ENCODE measurements around the gene FBXO46. TPM values are rescaled to one million over a fixed set of nuclear protein-coding genes. Genes with fewer than 3 reads are reported as not detected.

The FBXO46 gene
- total RNA-seq, 1 experiment from 2014 or later = 40.1 TPM

- CTCF ChIA-PET = interaction anchor here (0.6 to 5.4 kb wide), 2 partner anchors 9 kb away, joined by 3 to 175 read pairs; partner anchors contain the start of gene SIX5
- no peak overlapping the region for H3K4me3 Mint-ChIP-seq
Measured at GRCh38 chr19:45778010-45778661, 47.4 kb upstream of the FBXO46 start.

More at GRCh38 chr19:45778010-45778661, 47.4 kb upstream of the FBXO46 start:
- Mint-ChIP-seq H3K36me3 (peaks cover 18% of the 10 kb centered on the region), H3K27ac (no peak overlapping the region), H3K4me1 (peaks cover 25% of the 10 kb centered on the region), H3K27me3 (ENCODE audit: low read depth) (peaks cover 29% of the 10 kb centered on the region), H3K9me3 (no peaks in the 10 kb centered on the region)
- POLR2A ChIA-PET = interaction anchor here (0.9 to 5.4 kb wide), 2 partner anchors 8 kb away, joined by 4 to 70 read pairs; partner anchors contain the start of gene SIX5
- ATAC-seq = no peak
- TF ChIP-seq GABPB1 (CRISPR knock-in tag; IDR thresholded peaks at IDR 0.05) (no peak), SMAD3 (CRISPR knock-in tag; IDR thresholded peaks at IDR 0.05; ENCODE audit: borderline replicate concordance) (no peak), TEAD1 (CRISPR knock-in tag; IDR thresholded peaks at IDR 0.05) (no peak), ELF4 (CRISPR knock-in tag; IDR thresholded peaks at IDR 0.05; ENCODE audit: low read depth) (no peak), AFF4 (CRISPR knock-in tag; IDR thresholded peaks at IDR 0.05; ENCODE audit: borderline replicate concordance) (no peak), IRF1 (CRISPR knock-in tag; IDR thresholded peaks at IDR 0.05) (no peak), JUN (CRISPR knock-in tag; IDR thresholded peaks at IDR 0.05) (no peak), TP53 (CRISPR knock-in tag; IDR thresholded peaks at IDR 0.05) (no peak), RELA (CRISPR knock-in tag; IDR thresholded peaks at IDR 0.05; ENCODE audit: borderline replicate concordance) (no peak), ZNF423 (CRISPR knock-in tag; IDR thresholded peaks at IDR 0.05) (no peak), NFATC4 (CRISPR knock-in tag; IDR thresholded peaks at IDR 0.05) (no peak)
- TF ChIP-seq, protein P1, sequence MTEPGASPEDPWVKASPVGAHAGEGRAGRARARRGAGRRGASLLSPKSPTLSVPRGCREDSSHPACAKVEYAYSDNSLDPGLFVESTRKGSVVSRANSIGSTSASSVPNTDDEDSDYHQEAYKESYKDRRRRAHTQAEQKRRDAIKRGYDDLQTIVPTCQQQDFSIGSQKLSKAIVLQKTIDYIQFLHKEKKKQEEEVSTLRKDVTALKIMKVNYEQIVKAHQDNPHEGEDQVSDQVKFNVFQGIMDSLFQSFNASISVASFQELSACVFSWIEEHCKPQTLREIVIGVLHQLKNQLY (CRISPR knock-in tag; IDR thresholded peaks at IDR 0.05) = no peak
- TF ChIP-seq, protein P2, sequence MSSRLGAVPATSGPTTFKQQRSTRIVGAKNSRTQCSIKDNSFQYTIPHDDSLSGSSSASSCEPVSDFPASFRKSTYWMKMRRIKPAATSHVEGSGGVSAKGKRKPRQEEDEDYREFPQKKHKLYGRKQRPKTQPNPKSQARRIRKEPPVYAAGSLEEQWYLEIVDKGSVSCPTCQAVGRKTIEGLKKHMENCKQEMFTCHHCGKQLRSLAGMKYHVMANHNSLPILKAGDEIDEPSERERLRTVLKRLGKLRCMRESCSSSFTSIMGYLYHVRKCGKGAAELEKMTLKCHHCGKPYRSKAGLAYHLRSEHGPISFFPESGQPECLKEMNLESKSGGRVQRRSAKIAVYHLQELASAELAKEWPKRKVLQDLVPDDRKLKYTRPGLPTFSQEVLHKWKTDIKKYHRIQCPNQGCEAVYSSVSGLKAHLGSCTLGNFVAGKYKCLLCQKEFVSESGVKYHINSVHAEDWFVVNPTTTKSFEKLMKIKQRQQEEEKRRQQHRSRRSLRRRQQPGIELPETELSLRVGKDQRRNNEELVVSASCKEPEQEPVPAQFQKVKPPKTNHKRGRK (CRISPR knock-in tag; IDR thresholded peaks at IDR 0.05; ENCODE audit: borderline replicate concordance) = no peak
- TF ChIP-seq, protein P3, sequence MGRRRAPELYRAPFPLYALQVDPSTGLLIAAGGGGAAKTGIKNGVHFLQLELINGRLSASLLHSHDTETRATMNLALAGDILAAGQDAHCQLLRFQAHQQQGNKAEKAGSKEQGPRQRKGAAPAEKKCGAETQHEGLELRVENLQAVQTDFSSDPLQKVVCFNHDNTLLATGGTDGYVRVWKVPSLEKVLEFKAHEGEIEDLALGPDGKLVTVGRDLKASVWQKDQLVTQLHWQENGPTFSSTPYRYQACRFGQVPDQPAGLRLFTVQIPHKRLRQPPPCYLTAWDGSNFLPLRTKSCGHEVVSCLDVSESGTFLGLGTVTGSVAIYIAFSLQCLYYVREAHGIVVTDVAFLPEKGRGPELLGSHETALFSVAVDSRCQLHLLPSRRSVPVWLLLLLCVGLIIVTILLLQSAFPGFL (CRISPR knock-in tag; IDR thresholded peaks at IDR 0.05; ENCODE audit: borderline replicate concordance) = no peak
- DNase-seq (ENCODE audit: low spot score) = no peak
